ENCODE measurements around the gene INMT. TPM values are rescaled to one million over a fixed set of nuclear protein-coding genes. Genes with fewer than 3 reads are reported as not detected.

INMT gene
- total and polyA plus RNA-seq, 2 of the 8 experiments (the other 6 are each of a cell fraction or from before 2014, with no cell fraction given) = 0.60 to 0.94 TPM

- FAIRE-seq (no peak), DNase-seq (ENCODE audit: low read depth in 1 of 2, low spot score in 2 of 2) (no peak)
- Histone ChIP-seq H2BK12ac (ENCODE audit: low read depth, low read length) (no peak overlapping the region), H2BK15ac (ENCODE audit: low read length) (no peak overlapping the region), H3K18ac (ENCODE audit: extremely low read depth, low read length) (no peak overlapping the region), H3K4me3 (ENCODE audit: extremely low read depth in 1 of 4, insufficient read depth in 2 of 4, low read depth in 3 of 4, low read length in 4 of 4) (no peak overlapping the region), H3K14ac (ENCODE audit: insufficient read length) (no peak overlapping the region), H3K23me2 (ENCODE audit: low read depth, low read length) (no peaks in the 10 kb centered on the region), H3K79me2 (ENCODE audit: control insufficient read depth in 1 of 2, insufficient read depth in 2 of 2, low read length in 2 of 2) (no peaks in the 10 kb centered on the region; a peak in 1 of 4 replicates), H2BK5ac (ENCODE audit: low read depth, low read length) (no peak overlapping the region), H3K4me2 (ENCODE audit: insufficient read depth in 1 of 2, low read depth in 2 of 2, low read length in 2 of 2) (no peak overlapping the region), H3K27ac (ENCODE audit: low read depth, low read length) (no peak overlapping the region), H2BK20ac (ENCODE audit: low read length) (no peak overlapping the region), H3K9ac (replicated peaks in 1 of 4; ENCODE audit: extremely low read depth in 1 of 4, low read depth in 3 of 4, low read length in 3 of 4) (no peak overlapping the region), H4K5ac (ENCODE audit: insufficient read length, low read depth, low read length) (no peak overlapping the region), H2AFZ (ENCODE audit: low read length) (no peak overlapping the region), H4K20me1 (replicated peaks in 1 of 2; ENCODE audit: control insufficient read depth in 1 of 2, insufficient read depth in 2 of 2, low read length in 2 of 2) (peaks cover 0 to 1% of the 10 kb centered on the region in 2 experiments), H2BK120ac (replicated peaks; ENCODE audit: low read depth, low read length) (no peak overlapping the region), H3K79me1 (ENCODE audit: low read depth, low read length) (no peaks in the 10 kb centered on the region), H3K36me3 (ENCODE audit: control insufficient read depth in 2 of 4, insufficient read depth in 4 of 4, low read length in 3 of 4) (peaks cover 0 to 3% (median 0%) of the 10 kb centered on the region in 4 experiments; a peak in 2 of 8 replicates), H2AK5ac (ENCODE audit: low read depth, low read length) (no peak overlapping the region), H3K9me3 (ENCODE audit: insufficient read depth in 2 of 2, low read depth in 1 of 2, low read length in 1 of 2) (no peaks in the 10 kb centered on the region), H3K27me3 (replicated peaks in 1 of 4; ENCODE audit: control insufficient read depth in 3 of 4, extremely low read depth in 1 of 4, insufficient read depth in 3 of 4, low read length in 3 of 4) (no peaks in the 10 kb centered on the region), H3K4me1 (replicated peaks in 1 of 4; ENCODE audit: control insufficient read depth in 3 of 4, insufficient read depth in 4 of 4, low read length in 3 of 4) (no peaks in the 10 kb centered on the region), H4K91ac (replicated peaks; ENCODE audit: insufficient read length, low read length) (no peak overlapping the region), H4K8ac (ENCODE audit: extremely low read depth, insufficient read depth, low read length) (no peak overlapping the region), H3K23ac (ENCODE audit: insufficient read length) (no peak overlapping the region), H3K4ac (replicated peaks; ENCODE audit: insufficient read length, low read depth, low read length) (no peak overlapping the region), H3K56ac (replicated peaks; ENCODE audit: insufficient read length, low read depth, low read length) (no peak overlapping the region)
- ChIA-PET POLR2A (ENCODE audit: partially characterized antibody) (no interaction called here), CTCF (ENCODE audit: partially characterized antibody) (interaction anchor here (1.0 to 1.3 kb wide), 3 partner anchors 11 to 160 kb away, joined by 4 to 7 read pairs (median 4); no protein-coding TSS in a partner anchor)
- TF ChIP-seq SP2 (IDR thresholded peaks at IDR 0.05; ENCODE audit: low read length) = no peak
- WGBS, 2 experiments (ENCODE audit: extremely low coverage in 1 of 2, insufficient coverage in 1 of 2, insufficient read length in 1 of 2, insufficient replicate concordance in 2 of 2, low coverage in 1 of 2, low lambda C conversion rate in 2 of 2, missing lambda C conversion rate in 1 of 2) = 89% methylated on average over 15 of the region's 15 CpGs; no CpG with 5 or more reads in 1 of the 2 experiments
Observed at GRCh38 chr7:30778255-30779025, 26.5 kb downstream of the INMT start.
